Glutamatergic neuron (in vitro differentiated cells): Measurements from ENCODE around the gene RFX2. TPM values are rescaled to one million over a fixed set of nuclear protein-coding genes. Genes with fewer than 3 reads are reported as not detected.

Experiments
- DNase-seq: peaks from one replicate; pipeline ENCODE4 v3.0.0; 2022
- H3K27ac Mint-ChIP-seq: one replicate; pipeline ENCODE4 v1.8.0; 2020; ENCODE audit warnings: mild to moderate bottlenecking, mixed read lengths, inconsistent platforms; ENCODE audit not compliant: unreplicated experiment
- H3K27me3 Mint-ChIP-seq: one replicate; pipeline ENCODE4 v1.8.0; 2020; ENCODE audit warnings: mild to moderate bottlenecking, moderate library complexity, mixed read lengths, inconsistent platforms; ENCODE audit not compliant: unreplicated experiment
- H3K36me3 Mint-ChIP-seq: one replicate; pipeline ENCODE4 v1.8.0; 2020; ENCODE audit warnings: mild to moderate bottlenecking, mixed read lengths, inconsistent platforms; ENCODE audit not compliant: unreplicated experiment
- H3K4me1 Mint-ChIP-seq: one replicate; pipeline ENCODE4 v1.8.0; 2020; ENCODE audit warnings: mild to moderate bottlenecking, low read depth, mixed read lengths, inconsistent platforms; ENCODE audit not compliant: unreplicated experiment
- H3K4me3 Mint-ChIP-seq: one replicate; pipeline ENCODE4 v1.8.0; 2020; ENCODE audit warnings: mild to moderate bottlenecking, mixed read lengths, inconsistent platforms; ENCODE audit not compliant: unreplicated experiment
- H3K9me3 Mint-ChIP-seq: one replicate; pipeline ENCODE4 v1.8.0; 2020; ENCODE audit warnings: mild to moderate bottlenecking, moderate library complexity, mixed read lengths, inconsistent platforms; ENCODE audit not compliant: unreplicated experiment
- CTCF ChIP-seq: fragments of 200-600 bp; sonication (generic); IDR thresholded peaks from one replicate; pipeline ENCODE4 v1.5.0; 2021; ENCODE audit not compliant: partially characterized antibody, unreplicated experiment
- total RNA-seq: library from RNA; stranded (reverse); fragmentation: NEBNext Ultra II Directional; extraction: Animal tissue kit (Norgen Biotek cat#: 25700); gene quantifications from one replicate; pipeline ENCODE4 v1.2.1, GENCODE V29; 2021; ENCODE audit not compliant: unreplicated experiment

Gene RFX2
- total RNA-seq, 1 donor from 2014 or later: 4.3 TPM

GRCh38 chr19:6126335-6126974 is 16.2 kb upstream of the RFX2 start:
- H3K27ac Mint-ChIP-seq: no peak overlapping the region
- TF ChIP-seq CTCF: no peak
- H3K4me1 Mint-ChIP-seq: no peaks in the 10 kb centered on the region
- H3K27me3 Mint-ChIP-seq: peaks cover 5% of the 10 kb centered on the region
- peaks cover 3% of the 10 kb centered on the region for H3K36me3 Mint-ChIP-seq
- no peak for DNase-seq
- no peak overlapping the region for H3K4me3 Mint-ChIP-seq
- H3K9me3 Mint-ChIP-seq: peaks cover 3% of the 10 kb centered on the region

GRCh38 chr19:6125571-6125989 is 15.3 kb upstream of the RFX2 start:
- H3K9me3 Mint-ChIP-seq: peaks cover 3% of the 10 kb centered on the region
- no peak overlapping the region for H3K27ac Mint-ChIP-seq
- H3K4me3 Mint-ChIP-seq: no peak overlapping the region
- H3K4me1 Mint-ChIP-seq: no peaks in the 10 kb centered on the region
- peak; percentile 83 for TF ChIP-seq CTCF
- H3K36me3 Mint-ChIP-seq: peaks cover 3% of the 10 kb centered on the region
- DNase-seq: peak; percentile 40
- H3K27me3 Mint-ChIP-seq: peaks cover 5% of the 10 kb centered on the region

- Mint-ChIP-seq H3K36me3 (peaks cover 4% of the 10 kb centered on the region), H3K27me3 (peaks cover 5% of the 10 kb centered on the region), H3K4me3 (no peak overlapping the region), H3K27ac (no peak overlapping the region), H3K4me1 (no peaks in the 10 kb centered on the region), H3K9me3 (peaks cover 3% of the 10 kb centered on the region)
- TF ChIP-seq CTCF: no peak
- no peak for DNase-seq
These were observed 8.7 kb upstream of the RFX2 start for GRCh38 chr19:6119031-6119430.

GRCh38 chr19:6118043-6118442 is 7.7 kb upstream of the RFX2 start:
- TF ChIP-seq CTCF: no peak
- H3K4me1 Mint-ChIP-seq: no peaks in the 10 kb centered on the region
- H3K4me3 Mint-ChIP-seq: no peak overlapping the region
- no peak for DNase-seq
- no peak overlapping the region for H3K27ac Mint-ChIP-seq
- H3K27me3 Mint-ChIP-seq: peaks cover 6% of the 10 kb centered on the region
- peaks cover 4% of the 10 kb centered on the region for H3K36me3 Mint-ChIP-seq
- peaks cover 3% of the 10 kb centered on the region for H3K9me3 Mint-ChIP-seq

GRCh38 chr19:6117534-6117933 is 7.2 kb upstream of the RFX2 start:
- Mint-ChIP-seq H3K27me3 (peaks cover 6% of the 10 kb centered on the region), H3K27ac (no peak overlapping the region), H3K4me1 (no peaks in the 10 kb centered on the region), H3K9me3 (peaks cover 3% of the 10 kb centered on the region), H3K36me3 (peaks cover 4% of the 10 kb centered on the region), H3K4me3 (no peak overlapping the region)
- TF ChIP-seq CTCF: no peak
- no peak for DNase-seq
